H1 (cell line): ENCODE measurements around the gene PGM2. TPM values are rescaled to one million over a fixed set of nuclear protein-coding genes. Genes with fewer than 3 reads are reported as not detected.

Experiments used
- CTCF ChIA-PET: fragments of 300-600 bp; sonication (Branson Sonifier 250); formaldehyde crosslinking; loops from one replicate; lab custom pipeline; 2021; ENCODE audit not compliant: partially characterized antibody; lab: Charles Lee
- POLR2A ChIA-PET: fragments of 300-600 bp; sonication (Branson Sonifier 250); formaldehyde crosslinking; loops from one replicate; lab custom pipeline; 2021; ENCODE audit warnings: inconsistent platforms; ENCODE audit not compliant: partially characterized antibody; lab: Charles Lee
- DNase-seq, 2 experiments: peaks; one replicate each; pipeline versions ENCODE4 v3.0.0 to v3.0.0-alpha.2; 2010 to 2022; ENCODE audit warnings: low spot score in 2 of 2, low read depth in 1 of 2, mixed read lengths in 1 of 2
- FAIRE-seq: peaks from 2 replicates; lab custom pipeline; 2011; peaks lifted over from hg19 to GRCh38; lab: Jason Lieb, UNC
- H2AFZ ChIP-seq: 2 replicates; pipeline ENCODE4 v1.8.1; 2012; ENCODE audit warnings: low read length, inconsistent platforms
- H2AK5ac ChIP-seq: 2 replicates; pipeline ENCODE4 v1.6.1; 2013; ENCODE audit warnings: low read depth, low read length
- H2BK120ac ChIP-seq: replicated peaks from 2 replicates; pipeline ENCODE3; 2013; ENCODE audit warnings: low read depth, low read length, inconsistent platforms
- H2BK12ac ChIP-seq: 2 replicates; pipeline ENCODE4 v1.6.1; 2013; ENCODE audit warnings: low read depth, low read length
- H2BK15ac ChIP-seq: 2 replicates; pipeline ENCODE4 v1.6.1; 2013; ENCODE audit warnings: low read length
- H2BK20ac ChIP-seq: 2 replicates; pipeline ENCODE4 v1.6.1; 2013; ENCODE audit warnings: low read length
- H2BK5ac ChIP-seq: 2 replicates; pipeline ENCODE4 v1.6.1; 2013; ENCODE audit warnings: low read depth, low read length
- H3K14ac ChIP-seq: 2 replicates; pipeline ENCODE4 v1.6.1; 2013; ENCODE audit warnings: inconsistent platforms; ENCODE audit not compliant: insufficient read length
- H3K18ac ChIP-seq: 2 replicates; pipeline ENCODE4 v1.6.1; 2013; ENCODE audit warnings: low read length; ENCODE audit errors: extremely low read depth
- H3K23ac ChIP-seq: 2 replicates; pipeline ENCODE4 v1.6.1; 2013; ENCODE audit warnings: inconsistent platforms; ENCODE audit not compliant: insufficient read length
- H3K23me2 ChIP-seq: 2 replicates; pipeline ENCODE4 v1.6.1; 2013; ENCODE audit warnings: low read depth, low read length
- H3K27ac ChIP-seq: 2 replicates; pipeline ENCODE4 v1.6.1; 2011; ENCODE audit warnings: low read depth, low read length, inconsistent platforms
- H3K27me3 ChIP-seq, 4 experiments: replicated peaks in 1 of 4; 1 replicate in 1 of 4; 2 replicates in 3 of 4; pipeline versions ENCODE4 v1.6.1 to v1.8.1; 2011 to 2013; ENCODE audit warnings: low read length in 3 of 4, mild to moderate bottlenecking in 3 of 4, inconsistent platforms in 2 of 4, mixed read lengths in 2 of 4, moderate library complexity in 1 of 4; ENCODE audit not compliant: control insufficient read depth in 3 of 4, insufficient read depth in 3 of 4; ENCODE audit errors: extremely low read depth in 1 of 4
- H3K36me3 ChIP-seq, 4 experiments: 2 replicates each; pipeline versions ENCODE4 v1.6.1 to v1.8.1; 2011 to 2013; ENCODE audit warnings: mild to moderate bottlenecking in 4 of 4, low read length in 3 of 4, moderate library complexity in 2 of 4, control low read depth in 1 of 4, inconsistent platforms in 1 of 4; ENCODE audit not compliant: insufficient read depth in 4 of 4, control insufficient read depth in 2 of 4
- H3K4ac ChIP-seq: replicated peaks from 2 replicates; pipeline ENCODE3; 2013; ENCODE audit warnings: low read length, low read depth, mixed read lengths, inconsistent platforms; ENCODE audit not compliant: insufficient read length
- H3K4me1 ChIP-seq, 4 experiments: replicated peaks in 1 of 4; 1 replicate in 1 of 4; 2 replicates in 3 of 4; pipeline versions ENCODE4 v1.6.1 to v1.8.1; 2011 to 2013; ENCODE audit warnings: low read length in 3 of 4, inconsistent platforms in 2 of 4, mixed read lengths in 1 of 4; ENCODE audit not compliant: insufficient read depth in 4 of 4, control insufficient read depth in 3 of 4
- H3K4me2 ChIP-seq, 2 experiments: 2 replicates each; pipeline versions ENCODE4 v1.6.1 to v1.8.1; 2011 to 2013; ENCODE audit warnings: low read depth in 2 of 2, low read length in 2 of 2, control low read depth in 1 of 2, inconsistent platforms in 1 of 2, mild to moderate bottlenecking in 1 of 2; ENCODE audit not compliant: insufficient read depth in 1 of 2
- H3K4me3 ChIP-seq, 4 experiments: fragments of 200-600, 300-600 bp in 1 of 4; sonication (generic), shearing (Covaris generic), sonication (Bioruptor Twin) in 1 of 4; 2 replicates each; pipeline versions ENCODE4 v1.5.1 to v1.8.1; 2011 to 2016; ENCODE audit warnings: low read length in 4 of 4, low read depth in 3 of 4, control low read depth in 2 of 4, inconsistent platforms in 2 of 4, mild to moderate bottlenecking in 2 of 4, mixed read lengths in 1 of 4, moderate library complexity in 1 of 4; ENCODE audit not compliant: insufficient read depth in 2 of 4; ENCODE audit errors: extremely low read depth in 1 of 4
- H3K56ac ChIP-seq: replicated peaks from 2 replicates; pipeline ENCODE3; 2013; ENCODE audit warnings: low read depth, mild to moderate bottlenecking, mixed read lengths, low read length, inconsistent platforms; ENCODE audit not compliant: insufficient read length
- H3K79me1 ChIP-seq: 2 replicates; pipeline ENCODE4 v1.6.1; 2013; ENCODE audit warnings: low read depth, low read length, control low read depth
- H3K79me2 ChIP-seq, 2 experiments: 2 replicates each; pipeline versions ENCODE4 v1.6.1 to v1.8.1; 2012 to 2013; ENCODE audit warnings: low read length in 2 of 2, mild to moderate bottlenecking in 2 of 2, inconsistent platforms in 1 of 2; ENCODE audit not compliant: insufficient read depth in 2 of 2, control insufficient read depth in 1 of 2
- H3K9ac ChIP-seq, 4 experiments: replicated peaks in 1 of 4; 1 replicate in 1 of 4; 2 replicates in 3 of 4; pipeline versions ENCODE4 v1.6.1 to v1.8.1; 2011 to 2013; ENCODE audit warnings: low read depth in 3 of 4, low read length in 3 of 4, control low read depth in 2 of 4, mild to moderate bottlenecking in 2 of 4, moderate library complexity in 2 of 4, inconsistent platforms in 1 of 4; ENCODE audit errors: extremely low read depth in 1 of 4
- H3K9me3 ChIP-seq, 2 experiments: 2 replicates each; pipeline versions ENCODE4 v1.6.1 to v1.8.1; 2012 to 2013; ENCODE audit warnings: mild to moderate bottlenecking in 2 of 2, moderate library complexity in 2 of 2, control low read depth in 1 of 2, inconsistent platforms in 1 of 2, low read depth in 1 of 2, low read length in 1 of 2, mixed read lengths in 1 of 2; ENCODE audit not compliant: insufficient read depth in 2 of 2
- H4K20me1 ChIP-seq, 2 experiments: replicated peaks in 1 of 2; 2 replicates each; pipeline versions ENCODE3 to v1.8.1; 2011 to 2013; ENCODE audit warnings: inconsistent platforms in 2 of 2, low read length in 2 of 2, mild to moderate bottlenecking in 1 of 2; ENCODE audit not compliant: insufficient read depth in 2 of 2, control insufficient read depth in 1 of 2
- H4K5ac ChIP-seq: 2 replicates; pipeline ENCODE4 v1.6.1; 2013; ENCODE audit warnings: low read length, low read depth, mixed read lengths, inconsistent platforms; ENCODE audit not compliant: insufficient read length
- H4K8ac ChIP-seq: 2 replicates; pipeline ENCODE4 v1.8.0; 2013; ENCODE audit warnings: mild to moderate bottlenecking, moderate library complexity, low read length, inconsistent platforms; ENCODE audit not compliant: insufficient read depth; ENCODE audit errors: extremely low read depth
- H4K91ac ChIP-seq: replicated peaks from 2 replicates; pipeline ENCODE3; 2013; ENCODE audit warnings: low read length, mixed read lengths, inconsistent platforms; ENCODE audit not compliant: insufficient read length
- ASH2L ChIP-seq: fragments of 200-600, 300-600 bp; sonication (generic); IDR thresholded peaks from one replicate; pipeline ENCODE4 v1.7.1; 2017; ENCODE audit warnings: low read length
- BCL11A ChIP-seq, 2 experiments: IDR thresholded peaks; one replicate each; pipeline ENCODE4 v1.6.1; 2011; ENCODE audit warnings: low read depth in 2 of 2, low read length in 2 of 2, mild to moderate bottlenecking in 2 of 2
- EP300 ChIP-seq, 2 experiments: IDR thresholded peaks; 1 replicate in 1 of 2; 2 replicates in 1 of 2; pipeline ENCODE4 v1.6.1; 2011 to 2012; ENCODE audit warnings: low read depth in 2 of 2, low read length in 2 of 2, mild to moderate bottlenecking in 2 of 2, borderline replicate concordance in 1 of 2, inconsistent platforms in 1 of 2, moderate library complexity in 1 of 2
- FOSL1 ChIP-seq: IDR thresholded peaks from 2 replicates; pipeline ENCODE4 v1.6.1; 2011; ENCODE audit warnings: mild to moderate bottlenecking, low read depth, low read length, moderate library complexity; ENCODE audit not compliant: insufficient read depth
- JUN ChIP-seq: IDR thresholded peaks from 2 replicates; pipeline ENCODE4 v1.6.1; 2011; ENCODE audit warnings: low read depth, mild to moderate bottlenecking, improper control_type of control experiment, low read length
- KDM4A ChIP-seq: IDR thresholded peaks from one replicate; pipeline ENCODE4 v1.7.1; 2012; ENCODE audit warnings: low read depth, mild to moderate bottlenecking, moderate library complexity, low read length, inconsistent platforms; ENCODE audit not compliant: severe bottlenecking
- MAFK ChIP-seq: IDR thresholded peaks from 2 replicates; pipeline ENCODE4 v1.6.1; 2012; ENCODE audit warnings: low read depth, mild to moderate bottlenecking, improper control_type of control experiment, low read length
- RNF2 ChIP-seq: fragments of 200-900, 300-1000 bp; sonication (generic); IDR thresholded peaks from 2 replicates; pipeline ENCODE4 v1.7.1; 2016; ENCODE audit warnings: borderline replicate concordance, low read depth, mild to moderate bottlenecking, antibody characterized with exemption, low read length; ENCODE audit not compliant: poor library complexity, severe bottlenecking; ENCODE audit errors: missing control alignments
- RXRA ChIP-seq: IDR thresholded peaks from 2 replicates; pipeline ENCODE4 v1.6.1; 2011; ENCODE audit warnings: low read depth, mild to moderate bottlenecking, low read length, moderate library complexity; ENCODE audit not compliant: insufficient read depth
- SRF ChIP-seq: IDR thresholded peaks from 2 replicates; pipeline ENCODE4 v1.6.1; 2011; ENCODE audit warnings: mild to moderate bottlenecking, low read depth, low read length, moderate library complexity
- WGBS, 2 experiments: shearing (Covaris generic) in 1 of 2; methylation state at CpG; one replicate each; pipeline versions ENCODE4 v1.1.6 to v1.1.7; 2013 to 2015; ENCODE audit warnings: low lambda C conversion rate in 2 of 2, mixed read lengths in 2 of 2, inconsistent platforms in 1 of 2, low coverage in 1 of 2, missing lambda C conversion rate in 1 of 2; ENCODE audit not compliant: insufficient replicate concordance in 2 of 2, insufficient coverage in 1 of 2, insufficient read length in 1 of 2; ENCODE audit errors: extremely low coverage in 1 of 2, missing lambda C conversion rate in 1 of 2; 5-methylcytosine and 5-hydroxymethylcytosine counted together
- polyA plus RNA-seq, 7 experiments: library from polyadenylated mRNA; depleted of rRNA in 3 of 7; stranded (reverse) in 5 of 7; unstranded in 2 of 7; fragments of >200 nt in 5 of 7; fragments of 200-250 nt in 2 of 7; gene quantifications; 1 replicate in 5 of 7; 2 replicates in 1 of 7; 4 replicates in 1 of 7; pipeline versions ENCODE4 v1.2.1 to v1.2.3, GENCODE V29; 2011 to 2013; ENCODE audit warnings: missing spikeins in 2 of 7, mixed read lengths in 2 of 7
- total RNA-seq: library from RNA; stranded (reverse); fragmentation: NEBNext Ultra II Directional; extraction: Animal tissue kit (Norgen Biotek cat#: 25700); gene quantifications from 2 replicates; pipeline ENCODE4 v1.2.1, GENCODE V29; 2021
- TF ChIP-seq, protein P1 (sequence below): IDR thresholded peaks from 2 replicates; pipeline ENCODE4 v1.6.1; 2012; ENCODE audit warnings: inconsistent platforms
- TF ChIP-seq, protein P2 (sequence below): IDR thresholded peaks from 2 replicates; pipeline ENCODE4 v1.6.1; 2011; ENCODE audit warnings: low read length, improper control_type of control experiment

The PGM2 gene
- total and polyA plus RNA-seq, 2 of the 8 experiments (the other 6 are each of a cell fraction or from before 2014, with no cell fraction given): 7.7 to 38.0 TPM

DNA sequence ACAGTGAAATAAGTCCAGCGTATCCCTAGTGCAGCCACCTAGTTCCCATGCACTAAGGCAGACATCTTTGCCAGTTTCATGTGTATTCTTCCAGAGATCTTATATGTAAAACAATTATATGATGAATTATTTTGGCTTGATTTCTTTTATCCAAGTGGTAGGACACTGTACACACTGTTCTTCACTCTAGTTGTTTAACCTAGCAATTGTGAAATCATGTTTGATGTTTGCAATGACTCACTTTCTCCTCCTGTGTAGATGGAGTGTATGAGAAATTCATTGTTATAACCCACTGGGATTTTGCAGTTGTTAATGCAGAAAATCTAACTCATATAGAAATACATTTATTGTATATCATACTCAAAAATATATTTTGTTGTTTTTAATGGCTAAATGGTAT, 46.9 kb downstream of the PGM2 start:
- H3K14ac ChIP-seq: no peak overlapping the region
- DNase-seq: no peak
- no peak overlapping the region for H3K4me3 ChIP-seq
- H2AK5ac ChIP-seq: no peak overlapping the region
- H3K9me3 ChIP-seq: no peaks in the 10 kb centered on the region
- no peak overlapping the region for H3K4ac ChIP-seq
- no peak for TF ChIP-seq JUN
- no peak for TF ChIP-seq FOSL1
- TF ChIP-seq, protein P1, sequence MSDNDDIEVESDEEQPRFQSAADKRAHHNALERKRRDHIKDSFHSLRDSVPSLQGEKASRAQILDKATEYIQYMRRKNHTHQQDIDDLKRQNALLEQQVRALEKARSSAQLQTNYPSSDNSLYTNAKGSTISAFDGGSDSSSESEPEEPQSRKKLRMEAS: no peak
- no peak for TF ChIP-seq RXRA
- TF ChIP-seq, protein P2, sequence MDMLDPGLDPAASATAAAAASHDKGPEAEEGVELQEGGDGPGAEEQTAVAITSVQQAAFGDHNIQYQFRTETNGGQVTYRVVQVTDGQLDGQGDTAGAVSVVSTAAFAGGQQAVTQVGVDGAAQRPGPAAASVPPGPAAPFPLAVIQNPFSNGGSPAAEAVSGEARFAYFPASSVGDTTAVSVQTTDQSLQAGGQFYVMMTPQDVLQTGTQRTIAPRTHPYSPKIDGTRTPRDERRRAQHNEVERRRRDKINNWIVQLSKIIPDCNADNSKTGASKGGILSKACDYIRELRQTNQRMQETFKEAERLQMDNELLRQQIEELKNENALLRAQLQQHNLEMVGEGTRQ: no peak
- no peak for TF ChIP-seq SRF
- TF ChIP-seq MAFK: no peak
- TF ChIP-seq EP300 (IDR thresholded peaks at IDR 0.05; ENCODE audit: borderline replicate concordance in 1 of 2, low read depth in 2 of 2, low read length in 2 of 2): no peak
- no peak for TF ChIP-seq ASH2L
- no peak for TF ChIP-seq KDM4A
- TF ChIP-seq BCL11A (IDR thresholded peaks at IDR 0.05; ENCODE audit: low read depth in 2 of 2, low read length in 2 of 2): no peak
- no peak for TF ChIP-seq RNF2
- no peaks in the 10 kb centered on the region for H3K23me2 ChIP-seq
- no peak overlapping the region for H3K56ac ChIP-seq
- H3K4me2 ChIP-seq: no peak overlapping the region
- no peak overlapping the region for H4K5ac ChIP-seq
- no peak overlapping the region for H4K91ac ChIP-seq
- POLR2A ChIA-PET: no interaction called here
- no peaks in the 10 kb centered on the region for H3K4me1 ChIP-seq
- no peak overlapping the region for H3K18ac ChIP-seq
- H2BK5ac ChIP-seq: no peak overlapping the region
- H2AFZ ChIP-seq: no peak overlapping the region
- H4K20me1 ChIP-seq: no peaks in the 10 kb centered on the region
- H3K9ac ChIP-seq: no peak overlapping the region
- H3K27me3 ChIP-seq: no peaks in the 10 kb centered on the region
- 100% methylated on average over 1 of the region's 1 CpG; no CpG with 5 or more reads in 1 of the 2 experiments for WGBS, 2 experiments
- no peak overlapping the region for H2BK120ac ChIP-seq
- no peak overlapping the region for H2BK15ac ChIP-seq
- no peak overlapping the region for H2BK20ac ChIP-seq
- CTCF ChIA-PET: no interaction called here
- H2BK12ac ChIP-seq: no peak overlapping the region
- no peaks in the 10 kb centered on the region for H3K79me2 ChIP-seq
- H3K79me1 ChIP-seq: no peaks in the 10 kb centered on the region
- no peak overlapping the region for H3K23ac ChIP-seq
- H3K27ac ChIP-seq: no peak overlapping the region
- no peaks in the 10 kb centered on the region for H3K36me3 ChIP-seq
- no peak for FAIRE-seq
- H4K8ac ChIP-seq: no peak overlapping the region
